HepG2 (cell line): ENCODE measurements around the gene RPS14. TPM values are rescaled to one million over a fixed set of nuclear protein-coding genes. Genes with fewer than 3 reads are reported as not detected.

Source experiments
- EED ChIP-seq: sonication (generic); formaldehyde crosslinking; IDR thresholded peaks from 2 replicates; pipeline ENCODE4 v1.5.0; 2020; ENCODE audit warnings: mild to moderate bottlenecking, missing genetic modification reagents
- GABPA ChIP-seq, 2 experiments: IDR thresholded peaks; 2 replicates each; pipeline ENCODE4 v1.6.1; 2011 to 2016; ENCODE audit warnings: low read depth in 2 of 2, low read length in 1 of 2, missing biosample characterization in 1 of 2, missing genetic modification characterization in 1 of 2
- GATAD2A ChIP-seq: IDR thresholded peaks from 2 replicates; pipeline ENCODE4 v1.6.1; 2016
- IRF2 ChIP-seq: IDR thresholded peaks from 2 replicates; pipeline ENCODE4 v1.6.1; 2018; ENCODE audit warnings: missing genetic modification reagents, missing compliant biosample characterization
- KLF15 ChIP-seq: sonication (generic); formaldehyde crosslinking; IDR thresholded peaks from 2 replicates; pipeline ENCODE4 v1.8.1; 2023; ENCODE audit warnings: borderline replicate concordance, mild to moderate bottlenecking, inconsistent platforms, missing genetic modification reagents, mixed read lengths
- KLF6 ChIP-seq: IDR thresholded peaks from 2 replicates; pipeline ENCODE4 v1.8.0; 2016; ENCODE audit warnings: missing biosample characterization, missing genetic modification reagents
- MEF2D ChIP-seq: sonication (generic); formaldehyde crosslinking; IDR thresholded peaks from 2 replicates; pipeline ENCODE4 v1.5.1; 2020; ENCODE audit warnings: mild to moderate bottlenecking, missing genetic modification reagents
- NFIC ChIP-seq: IDR thresholded peaks from 2 replicates; pipeline ENCODE4 v1.6.1; 2012; ENCODE audit warnings: mild to moderate bottlenecking, low read length, inconsistent platforms
- PTBP1 ChIP-seq: fragments of 200-400 bp; formaldehyde crosslinking; IDR thresholded peaks from 2 replicates; pipeline ENCODE4 v1.6.1; 2018; ENCODE audit warnings: low read length, low read depth; ENCODE audit not compliant: poor library complexity, severe bottlenecking
- SMC3 ChIP-seq: IDR thresholded peaks from 2 replicates; pipeline ENCODE4 v1.6.1; 2011; ENCODE audit warnings: low read length, improper control_type of control experiment
- SP1 ChIP-seq, 2 experiments: fragments of 450-650 bp in 1 of 2; sonication (generic) in 1 of 2; formaldehyde crosslinking in 1 of 2; IDR thresholded peaks; 2 replicates each; pipeline versions ENCODE4 v1.4.0 to v1.6.1; 2016 to 2020; ENCODE audit warnings: missing genetic modification reagents in 1 of 2
- SP140L ChIP-seq: sonication (generic); formaldehyde crosslinking; IDR thresholded peaks from 2 replicates; pipeline ENCODE4 v1.4.0; 2020; ENCODE audit warnings: missing genetic modification reagents, borderline replicate concordance
- TBX2 ChIP-seq: sonication (generic); formaldehyde crosslinking; IDR thresholded peaks from 2 replicates; pipeline ENCODE4 v1.5.0; 2020; ENCODE audit warnings: missing genetic modification reagents, mild to moderate bottlenecking, borderline replicate concordance
- TFDP1 ChIP-seq: IDR thresholded peaks from 2 replicates; pipeline ENCODE4 v1.6.1; 2016; ENCODE audit warnings: missing compliant biosample characterization, missing genetic modification reagents, borderline replicate concordance
- TGIF2 ChIP-seq: IDR thresholded peaks from 2 replicates; pipeline ENCODE4 v1.6.1; 2016; ENCODE audit warnings: control low read depth, missing compliant biosample characterization
- THRA ChIP-seq: sonication (generic); formaldehyde crosslinking; IDR thresholded peaks from 2 replicates; pipeline ENCODE4 v1.4.0; 2020; ENCODE audit warnings: missing genetic modification reagents, borderline replicate concordance
- TOE1 ChIP-seq: sonication (generic); formaldehyde crosslinking; IDR thresholded peaks from 2 replicates; pipeline ENCODE4 v1.4.0; 2020; ENCODE audit warnings: mild to moderate bottlenecking, missing genetic modification reagents
- ZBTB38 ChIP-seq: sonication (generic); formaldehyde crosslinking; IDR thresholded peaks from 2 replicates; pipeline ENCODE4 v1.5.1; 2020; ENCODE audit warnings: mild to moderate bottlenecking, missing genetic modification reagents
- ZFY ChIP-seq: sonication (generic); formaldehyde crosslinking; IDR thresholded peaks from 2 replicates; pipeline ENCODE4 v1.4.0; 2020; ENCODE audit warnings: missing genetic modification reagents
- ZMYM4 ChIP-seq: sonication (generic); formaldehyde crosslinking; IDR thresholded peaks from 2 replicates; pipeline ENCODE4 v1.8.1; 2023; ENCODE audit warnings: mild to moderate bottlenecking, missing genetic modification reagents
- ZNF124 ChIP-seq: sonication (generic); formaldehyde crosslinking; IDR thresholded peaks from 2 replicates; pipeline ENCODE4 v1.4.0; 2020; ENCODE audit warnings: missing genetic modification reagents
- ZNF292 ChIP-seq: sonication (generic); formaldehyde crosslinking; IDR thresholded peaks from 2 replicates; pipeline ENCODE4 v1.8.1; 2022; ENCODE audit warnings: mild to moderate bottlenecking, low read depth, missing genetic modification reagents, borderline replicate concordance
- ZNF33A ChIP-seq: sonication (generic); formaldehyde crosslinking; IDR thresholded peaks from 2 replicates; pipeline ENCODE4 v1.5.1; 2020; ENCODE audit warnings: missing genetic modification reagents, mild to moderate bottlenecking, moderate library complexity, borderline replicate concordance
- ZNF354B ChIP-seq: sonication (generic); formaldehyde crosslinking; IDR thresholded peaks from 2 replicates; pipeline ENCODE4 v1.8.0; 2022; ENCODE audit warnings: mild to moderate bottlenecking, missing genetic modification reagents
- ZNF770 ChIP-seq: sonication (generic); formaldehyde crosslinking; IDR thresholded peaks from 2 replicates; pipeline ENCODE4 v1.5.0; 2020; ENCODE audit warnings: mild to moderate bottlenecking, missing genetic modification reagents
- ZNF781 ChIP-seq: sonication (generic); formaldehyde crosslinking; IDR thresholded peaks from 2 replicates; pipeline ENCODE4 v1.5.1; 2020; ENCODE audit warnings: borderline replicate concordance, mild to moderate bottlenecking, missing genetic modification reagents; ENCODE audit errors: not compliant biosample characterization
- ZNF788 ChIP-seq: sonication (generic); formaldehyde crosslinking; IDR thresholded peaks from 2 replicates; pipeline ENCODE4 v1.5.0; 2020; ENCODE audit warnings: mild to moderate bottlenecking, missing genetic modification reagents, borderline replicate concordance
- ZNF878 ChIP-seq: sonication (generic); formaldehyde crosslinking; IDR thresholded peaks from 2 replicates; pipeline ENCODE4 v1.8.1; 2023; ENCODE audit warnings: mild to moderate bottlenecking, missing genetic modification reagents, moderate library complexity
- ZSCAN31 ChIP-seq: sonication (generic); formaldehyde crosslinking; IDR thresholded peaks from 2 replicates; pipeline ENCODE4 v1.5.0; 2020; ENCODE audit warnings: low read depth, mild to moderate bottlenecking, missing genetic modification reagents
- polyA plus RNA-seq, 8 experiments: library from polyadenylated mRNA; depleted of rRNA in 3 of 8; stranded (reverse) in 7 of 8; unstranded in 1 of 8; fragments of >200 nt; fragmentation: Illumina TruSeq in 4 of 8; extraction: Trizol in 4 of 8; gene quantifications; 2 replicates each; pipeline versions ENCODE4 v1.2.1 to v1.2.3, GENCODE V29; 2011 to 2016; ENCODE audit warnings: low read depth in 4 of 8, missing spikeins in 1 of 8, mixed read lengths in 1 of 8; ENCODE audit not compliant: insufficient read depth in 1 of 8
- total RNA-seq, 5 experiments: library from RNA; depleted of rRNA; stranded (reverse); fragments of >200 nt; fragmentation: Illumina TruSeq; extraction: Trizol; gene quantifications; 2 replicates each; pipeline ENCODE4 v1.2.3, GENCODE V29; 2016; ENCODE audit warnings: low read depth in 1 of 5

The RPS14 gene
- total and polyA plus RNA-seq, 2 of the 13 experiments (the other 11 are each of a cell fraction or from before 2014, with no cell fraction given) = 2,116 to 3,295 TPM

- TF ChIP-seq EED (no peak), ZNF292 (peak; percentile 38; the same call in 1 of the 2 replicates), KLF15 (CRISPR knock-in tag) (no peak), SP1 (IDR thresholded peaks at IDR 0.05) (no peak), SP1 (CRISPR knock-in tag; IDR thresholded peaks at IDR 0.05) (no peak), ZNF781 (CRISPR knock-in tag) (no peak), GABPA (IDR thresholded peaks at IDR 0.05; ENCODE audit: low read depth, low read length) (no peak), GABPA (CRISPR knock-in tag; IDR thresholded peaks at IDR 0.05; ENCODE audit: low read depth) (no peak), ZNF124 (CRISPR knock-in tag) (no peak), ZFY (CRISPR knock-in tag) (no peak), TBX2 (CRISPR knock-in tag) (no peak), PTBP1 (no peak), ZSCAN31 (CRISPR knock-in tag) (no peak), TOE1 (CRISPR knock-in tag) (no peak), ZNF788 (0 out of 2 replicates have a peak, but pooled peaks have one; percentile 42), NFIC (no peak), THRA (CRISPR knock-in tag) (0 out of 2 replicates have a peak, but pooled peaks have one; percentile 18), SP140L (CRISPR knock-in tag) (no peak), KLF6 (CRISPR knock-in tag) (no peak), ZNF33A (CRISPR knock-in tag) (no peak), SMC3 (no peak), MEF2D (CRISPR knock-in tag) (no peak), ZNF770 (CRISPR knock-in tag) (peak; percentile 64; the same call in 1 of the 2 replicates), ZNF354B (no peak), GATAD2A (CRISPR knock-in tag) (no peak), IRF2 (CRISPR knock-in tag) (no peak), ZNF878 (CRISPR knock-in tag) (no peak), ZBTB38 (0 out of 2 replicates have a peak, but pooled peaks have one; percentile 17), TGIF2 (CRISPR knock-in tag) (no peak), TFDP1 (no peak), ZMYM4 (CRISPR knock-in tag) (no peak)
Measured at GRCh38 chr5:150429410-150429873, 20.1 kb downstream of the RPS14 start (continued).
